ENCODE results near the gene ADAMTS6.

GRCh38 chr5:65199993-65200675 lies 281.6 kb downstream of the ADAMTS6 start:
- TF ChIP-seq POLR2A (IDR thresholded peaks at IDR 0.05; ENCODE audit: low read depth, low read length) (no peak), POLR2AphosphoS5 (IDR thresholded peaks at IDR 0.05; ENCODE audit: low read depth, low read length) (no peak), TAF1 (IDR thresholded peaks at IDR 0.05; ENCODE audit: low read depth, low read length) (no peak), SPI1 (IDR thresholded peaks at IDR 0.05; ENCODE audit: low read depth, low read length) (no peak), PAX5 (IDR thresholded peaks at IDR 0.05; ENCODE audit: insufficient read depth, low read length, severe bottlenecking) (no peak)

Measured in GM12891 (cell line).